CD4-positive, alpha-beta T cell treated with Interleukin-17A for 4 hours (primary cell): ENCODE data around the gene MRPL19.
"Not testable (repeated sequence)": the region's sequence is repeated elsewhere in the genome, so short reads cannot be mapped to it uniquely, and the experiment has no call there.

ENCODE experiments used
- DNase-seq: peaks from one replicate; pipeline ENCODE4 v3.0.0-alpha.2; 2020; ENCODE audit warnings: mixed read lengths

Gene MRPL19

GRCh38 chr2:75616933-75617332 lies 29.6 kb upstream of the MRPL19 start:
- no peak for DNase-seq

- no peak for DNase-seq
Observed at GRCh38 chr2:75619956-75620740, 26.4 kb upstream of the MRPL19 start.

DNA sequence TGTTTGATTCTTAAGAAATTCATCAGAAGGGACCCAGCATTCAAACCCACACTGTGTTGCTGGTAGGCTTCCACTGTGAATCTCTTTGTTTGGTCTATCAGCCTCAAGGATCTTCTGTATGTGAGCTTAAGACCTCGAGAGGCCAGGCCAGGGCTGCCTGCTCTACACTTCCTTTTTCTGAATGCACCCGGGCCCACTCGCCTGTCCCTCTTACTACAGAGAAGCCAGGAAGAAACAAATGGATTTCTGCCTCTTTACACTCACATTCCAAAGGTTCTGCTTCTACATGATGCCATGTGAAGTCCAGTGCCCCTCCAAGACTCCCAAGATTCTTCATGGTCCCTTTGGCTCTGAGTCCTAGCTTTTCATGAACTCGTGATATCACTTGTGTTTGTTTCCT lies 25.4 kb upstream of the MRPL19 start:
- no peak for DNase-seq

- no peak for DNase-seq
Observed at GRCh38 chr2:75622500-75622899, 24.1 kb upstream of the MRPL19 start.

GRCh38 chr2:75622929-75623328 lies 23.7 kb upstream of the MRPL19 start:
- no peak for DNase-seq

DNA sequence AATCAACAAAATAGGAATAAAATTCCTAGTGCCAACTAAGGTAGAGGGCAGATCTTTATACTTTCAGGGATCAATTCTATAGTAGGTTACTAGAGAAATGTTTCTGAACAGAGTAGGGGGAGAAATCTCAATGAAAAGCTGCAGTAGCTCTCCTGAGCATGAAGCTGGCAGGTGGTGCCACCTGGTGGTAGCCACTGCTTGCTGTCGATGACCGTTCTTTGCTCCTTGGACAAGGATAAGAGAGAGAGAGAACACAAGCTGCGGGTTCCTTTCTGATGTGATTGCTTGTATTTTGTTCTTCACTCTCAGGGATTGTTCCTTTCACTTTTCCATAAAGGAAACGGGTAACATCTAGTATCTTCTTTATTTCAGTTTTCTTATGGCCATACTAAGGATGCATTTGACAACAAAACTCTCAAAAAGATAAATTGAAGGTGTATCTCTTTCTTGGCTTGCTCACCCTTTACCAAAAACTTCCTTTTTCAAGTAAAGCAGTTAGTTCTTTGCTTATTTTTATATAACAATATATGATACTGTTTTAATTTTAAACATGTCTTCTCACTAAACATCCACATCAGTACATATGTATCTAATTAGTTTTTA lies 18.6 kb upstream of the MRPL19 start:
- peak; percentile 67 for DNase-seq

GRCh38 chr2:75632091-75632701 lies 14.4 kb upstream of the MRPL19 start:
- DNase-seq, result no peak

- DNase-seq, result no peak
Observed at GRCh38 chr2:75632813-75633212, 13.8 kb upstream of the MRPL19 start.

DNA sequence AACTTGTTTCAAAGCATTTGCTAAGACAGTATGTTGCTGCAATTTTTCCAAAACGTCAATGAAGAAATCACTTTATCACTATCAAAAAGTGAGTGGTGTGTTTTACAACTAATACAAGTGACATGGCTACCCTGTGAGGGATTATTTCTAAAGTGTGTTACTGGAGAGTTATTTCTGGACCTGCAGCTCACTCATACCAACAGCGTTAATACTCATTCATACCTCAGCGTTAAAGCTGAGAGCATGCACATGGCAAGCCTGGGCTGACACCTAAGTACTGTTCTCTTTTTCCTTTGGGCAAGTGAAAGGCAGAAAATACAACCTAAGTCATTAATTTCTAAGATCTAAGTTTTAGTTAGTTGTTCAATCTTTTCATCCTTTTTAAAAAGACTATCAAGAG lies 13.0 kb upstream of the MRPL19 start:
- no peak for DNase-seq

DNA sequence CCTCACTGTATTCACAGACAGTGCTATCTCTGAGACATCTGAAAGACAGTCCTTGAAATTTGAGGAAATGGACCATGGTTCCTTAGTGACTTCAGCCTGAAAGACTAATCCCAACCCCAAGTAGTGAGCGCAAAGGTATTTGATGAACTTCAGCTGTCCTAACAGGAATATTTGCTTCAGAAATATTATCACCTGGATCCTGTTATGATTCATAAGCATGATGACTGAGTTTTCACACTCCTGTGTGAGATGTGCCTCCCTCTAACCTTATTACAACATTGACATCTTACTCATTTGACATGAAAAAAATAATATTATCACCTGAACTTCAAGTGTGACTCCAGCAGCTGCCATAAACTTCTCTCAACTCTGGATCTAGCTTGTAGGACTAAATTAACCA lies 11.6 kb upstream of the MRPL19 start:
- DNase-seq, result no peak

GRCh38 chr2:75637568-75637967 lies 9.0 kb upstream of the MRPL19 start:
- DNase-seq, result no peak

- peak; percentile 58 for DNase-seq
Observed at GRCh38 chr2:75640621-75641121, 5.9 kb upstream of the MRPL19 start.

DNA sequence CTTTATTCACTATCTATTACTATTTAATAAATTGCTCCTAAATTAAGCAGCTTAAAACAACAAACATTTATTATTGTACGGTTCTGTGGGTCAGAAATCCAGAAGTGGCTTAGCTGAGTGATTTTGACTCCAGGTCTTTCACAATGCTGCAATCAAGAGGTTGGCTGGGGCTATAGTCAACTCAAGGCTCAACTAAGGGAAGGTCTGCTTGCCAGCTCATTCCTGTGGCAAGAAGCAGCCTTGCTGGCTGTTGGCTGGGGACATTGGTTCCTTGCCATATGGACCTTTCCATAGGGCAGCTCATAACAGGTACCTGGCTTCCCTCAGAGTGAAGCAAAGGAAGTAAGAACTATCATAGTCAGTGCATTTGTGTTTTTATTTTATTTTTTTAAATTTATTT lies 5.0 kb upstream of the MRPL19 start:
- no peak for DNase-seq

DNA sequence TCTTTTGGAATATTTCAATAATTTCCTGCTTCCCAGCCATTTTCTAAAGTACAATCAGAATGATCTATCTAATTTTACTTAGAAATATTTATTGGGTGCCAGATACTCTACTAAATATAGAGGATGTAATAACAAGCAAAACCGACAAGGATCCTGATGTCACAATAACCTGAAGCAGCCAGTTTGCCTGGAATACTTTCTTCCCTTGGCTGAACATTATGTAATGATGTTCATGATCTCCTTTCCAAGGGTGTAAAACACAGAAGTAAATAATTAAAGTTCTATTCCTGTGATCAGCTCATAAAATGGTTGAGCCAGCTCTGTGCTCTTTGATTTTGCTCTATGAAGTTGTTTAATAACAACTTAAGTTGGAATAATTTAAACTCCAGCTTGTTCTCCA lies 2.6 kb upstream of the MRPL19 start:
- DNase-seq, result no peak

GRCh38 chr2:75645643-75646042 lies 940 bp upstream of the MRPL19 start:
- DNase-seq, result no peak

DNA sequence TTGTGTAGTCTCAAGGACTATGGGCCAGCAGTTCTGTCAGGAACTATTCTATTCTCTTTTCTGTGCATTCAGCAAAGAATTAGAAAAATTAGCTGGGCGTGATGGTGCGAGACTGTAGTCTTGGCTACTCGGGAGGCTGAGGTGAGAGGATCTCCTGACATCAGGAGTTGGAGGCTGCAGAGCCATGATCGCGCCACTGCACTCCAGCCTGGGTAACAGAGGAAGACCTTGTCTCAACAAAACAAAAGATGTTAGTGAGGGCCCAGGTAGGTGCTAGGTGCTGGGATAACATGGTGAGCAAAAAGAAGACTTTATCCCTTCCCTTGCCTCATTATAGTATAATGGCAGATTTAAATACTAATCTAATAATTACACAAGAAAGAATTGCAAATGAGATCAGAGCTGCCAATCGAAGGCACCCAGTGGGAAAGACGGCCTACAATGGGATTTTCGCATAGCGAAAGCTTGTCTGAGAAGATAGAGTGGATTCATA lies 447 bp upstream of the MRPL19 start:
- no peak for DNase-seq

DNA sequence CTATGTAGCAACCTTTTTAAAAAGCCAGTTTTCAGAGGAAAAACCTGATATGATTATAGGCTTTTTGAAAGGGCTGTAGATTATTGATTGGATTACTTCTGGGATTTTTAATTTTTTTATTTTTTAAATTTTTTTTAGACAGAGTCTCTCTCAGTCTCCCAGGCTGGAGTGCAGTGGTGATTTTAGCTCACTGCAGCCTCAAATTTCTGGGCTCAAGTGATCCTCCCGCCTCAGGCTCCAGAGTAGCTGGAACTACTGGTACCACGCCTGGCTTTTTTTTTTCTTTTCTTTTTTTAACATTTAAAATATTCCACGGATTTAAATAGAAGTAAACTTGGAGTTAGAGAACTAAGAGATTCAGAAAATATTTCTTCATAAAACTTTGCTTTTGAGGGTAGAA lies 1.2 kb downstream of the MRPL19 start:
- no peak for DNase-seq

DNA sequence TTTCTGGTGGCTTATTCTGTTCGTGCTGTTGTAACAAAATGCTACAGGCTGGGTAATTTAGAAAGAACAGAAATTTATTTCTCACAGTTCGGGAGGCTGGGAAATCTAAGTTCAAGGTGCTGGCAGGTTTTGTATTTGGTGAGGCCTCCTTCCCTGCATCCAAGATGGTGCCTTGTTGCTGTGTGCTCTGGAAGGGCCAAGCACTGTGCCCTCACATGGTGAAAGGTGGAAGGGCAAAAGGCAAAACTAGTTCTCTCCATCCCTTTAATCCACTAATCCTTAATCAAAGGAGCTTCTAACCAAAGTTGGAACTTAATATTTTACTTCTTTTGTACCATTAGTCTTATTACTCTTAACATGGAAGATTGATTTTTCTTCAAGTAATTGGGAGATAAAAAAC lies 7.4 kb downstream of the MRPL19 start:
- no peak for DNase-seq

- no peak for DNase-seq
Observed at GRCh38 chr2:75655861-75656260, 9.3 kb downstream of the MRPL19 start.

DNA sequence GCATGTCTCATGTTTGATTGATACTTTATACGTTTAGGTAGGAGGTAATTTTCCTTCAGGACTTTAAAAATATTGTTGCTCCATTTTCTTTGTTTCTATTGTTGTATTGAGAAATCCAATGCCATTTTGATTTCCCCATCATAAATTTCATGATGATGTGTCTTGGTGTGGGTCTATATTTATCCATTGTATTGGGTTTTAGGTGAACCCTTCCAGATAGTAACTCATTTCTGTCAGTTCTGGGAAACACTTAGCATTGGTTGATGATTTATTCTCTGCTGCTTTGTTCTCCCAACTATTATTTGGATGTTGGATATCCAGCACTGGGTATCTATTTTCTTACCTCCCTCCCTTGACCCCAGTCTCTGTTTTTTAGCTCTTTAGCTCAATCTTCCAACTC lies 10.0 kb downstream of the MRPL19 start:
- no peak for DNase-seq

DNA sequence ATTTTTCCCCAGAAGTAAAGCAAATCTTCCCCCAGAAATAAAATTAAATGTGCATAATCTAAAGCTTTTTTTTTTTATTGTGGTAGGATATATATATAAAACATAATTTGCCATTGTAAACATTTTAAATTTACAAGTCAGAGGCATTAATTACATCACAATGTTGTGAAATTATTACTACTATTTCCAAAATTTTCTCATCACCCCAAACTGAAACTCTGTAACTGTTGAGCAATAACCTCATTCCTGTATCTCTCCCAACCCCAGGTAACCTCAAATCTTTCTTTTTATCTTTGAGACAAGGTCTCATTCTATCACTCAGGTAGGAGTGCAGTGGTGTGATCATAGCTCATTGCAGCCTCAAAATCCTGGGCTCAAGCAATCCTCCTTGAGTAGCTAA lies 11.2 kb downstream of the MRPL19 start:
- no peak for DNase-seq

- no peak for DNase-seq
Observed at GRCh38 chr2:75666911-75667310, 20.3 kb downstream of the MRPL19 start.

DNA sequence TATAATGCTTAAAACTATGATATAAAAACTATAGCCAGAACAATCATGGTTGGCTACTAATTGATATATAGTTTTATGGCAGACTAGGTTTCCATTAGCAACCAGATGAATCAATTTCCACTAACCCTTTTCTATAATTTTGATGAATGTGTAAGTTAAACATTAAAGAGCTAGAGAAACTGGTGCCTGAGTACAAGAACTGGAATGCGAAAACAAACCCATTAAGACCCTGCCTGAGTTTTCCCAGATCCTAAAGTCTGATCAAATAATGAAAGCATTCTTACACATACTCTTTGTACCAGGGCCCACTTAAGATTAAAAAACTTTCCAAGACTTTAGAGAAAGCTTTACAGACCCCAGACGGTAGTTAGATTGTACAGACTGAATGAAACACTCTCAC lies 21.3 kb downstream of the MRPL19 start:
- DNase-seq, result no peak

DNA sequence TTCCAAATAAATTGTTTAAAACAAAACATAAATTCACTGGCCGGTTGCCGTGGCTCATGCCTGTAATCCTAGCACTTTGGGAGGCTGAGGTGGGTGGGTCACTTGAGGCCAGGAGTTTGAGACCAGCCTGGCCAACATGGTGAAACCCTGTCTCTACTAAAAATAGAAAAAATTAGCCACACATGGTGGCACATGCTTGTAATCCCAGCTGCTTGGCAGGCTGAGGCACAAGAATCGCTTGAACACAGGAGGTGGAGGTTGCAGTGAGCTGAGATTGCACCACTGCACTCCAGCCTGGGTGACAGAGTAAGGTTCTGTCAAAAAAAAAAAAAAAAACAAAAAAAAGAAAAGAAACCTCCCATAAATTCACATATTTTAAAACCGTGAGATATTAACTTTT lies 28.8 kb downstream of the MRPL19 start:
- not testable (repeated sequence) for DNase-seq
